ENCODE measurements around the gene GPR143.

GPR143 gene

DNA sequence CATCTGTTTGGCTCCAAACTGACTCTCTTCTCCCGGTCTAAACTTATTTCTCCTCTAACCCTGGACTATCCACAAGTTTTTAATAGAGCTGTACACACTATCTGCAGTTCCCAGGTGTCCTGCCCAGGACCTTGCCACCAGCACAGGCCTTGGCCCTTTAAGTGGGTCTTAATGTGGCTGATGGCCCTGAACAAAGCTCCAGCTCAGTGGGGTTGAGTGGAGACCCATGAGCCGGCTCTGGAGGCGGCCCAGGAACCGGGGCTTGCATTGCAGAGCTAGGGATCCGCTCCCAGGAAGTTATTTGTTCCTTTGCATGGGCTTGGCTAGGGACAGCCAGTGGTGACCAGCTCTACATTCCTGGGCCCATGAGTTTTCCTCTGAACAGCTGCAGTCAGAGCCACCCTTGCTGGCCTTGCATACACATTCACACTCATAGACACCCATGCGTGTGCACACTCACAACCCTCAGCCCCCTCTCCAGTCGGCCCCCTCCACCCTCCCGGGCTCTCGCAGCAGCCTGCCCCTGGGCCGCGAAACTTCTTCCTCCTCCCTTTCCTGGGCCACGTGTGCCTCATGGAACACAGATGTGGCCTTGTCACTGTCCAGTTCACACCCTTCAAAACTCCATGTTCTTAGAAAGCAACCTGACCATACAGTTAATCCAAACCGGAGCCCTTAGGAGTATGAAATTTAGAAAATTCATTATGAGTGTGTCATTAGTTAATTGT lies 58.2 kb downstream of the GPR143 start:
- DNase-seq, result no peak

- DNase-seq, result no peak
Measured at GRCh38 chrX:9706421-9706820, 59.2 kb downstream of the GPR143 start.

DNA sequence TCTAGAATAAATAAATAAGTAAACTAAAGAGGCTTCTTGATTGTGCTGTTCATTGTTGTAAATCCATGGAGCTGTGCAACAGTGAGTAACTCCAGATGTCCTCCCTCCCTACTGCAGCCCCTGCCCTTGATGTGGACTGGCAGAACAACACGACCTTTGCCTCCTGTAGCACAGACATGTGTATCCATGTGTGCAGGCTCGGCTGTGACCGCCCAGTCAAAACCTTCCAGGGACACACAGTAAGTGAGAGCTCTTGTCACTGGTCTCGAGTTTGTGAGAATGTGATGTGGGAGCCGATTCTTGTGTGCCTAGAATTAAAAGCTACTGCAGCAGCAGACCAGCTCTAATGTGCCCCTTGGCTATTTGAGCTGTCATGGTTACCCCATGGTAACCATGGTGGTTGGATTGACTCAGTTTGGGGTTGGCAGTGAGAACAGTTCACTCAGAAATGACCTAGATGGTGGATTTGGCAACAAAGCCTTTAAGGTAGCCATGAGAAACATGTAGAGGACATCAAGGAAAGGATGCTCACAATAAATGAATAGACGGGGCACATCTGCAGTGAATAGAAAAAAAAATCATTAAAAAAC lies 60.7 kb downstream of the GPR143 start:
- no peak for DNase-seq

GRCh38 chrX:9703406-9703805 lies 62.2 kb downstream of the GPR143 start:
- no peak for DNase-seq

- DNase-seq, result no peak
Measured at GRCh38 chrX:9701790-9702189, 63.9 kb downstream of the GPR143 start.

GRCh38 chrX:9700555-9700954 lies 65.1 kb downstream of the GPR143 start:
- no peak for DNase-seq

- no peak for DNase-seq
Measured at GRCh38 chrX:9698576-9698975, 67.1 kb downstream of the GPR143 start.

GRCh38 chrX:9693307-9694001 lies 72.2 kb downstream of the GPR143 start:
- DNase-seq, result no peak

- no peak for DNase-seq
Measured at GRCh38 chrX:9690046-9690445, 75.6 kb downstream of the GPR143 start.

DNA sequence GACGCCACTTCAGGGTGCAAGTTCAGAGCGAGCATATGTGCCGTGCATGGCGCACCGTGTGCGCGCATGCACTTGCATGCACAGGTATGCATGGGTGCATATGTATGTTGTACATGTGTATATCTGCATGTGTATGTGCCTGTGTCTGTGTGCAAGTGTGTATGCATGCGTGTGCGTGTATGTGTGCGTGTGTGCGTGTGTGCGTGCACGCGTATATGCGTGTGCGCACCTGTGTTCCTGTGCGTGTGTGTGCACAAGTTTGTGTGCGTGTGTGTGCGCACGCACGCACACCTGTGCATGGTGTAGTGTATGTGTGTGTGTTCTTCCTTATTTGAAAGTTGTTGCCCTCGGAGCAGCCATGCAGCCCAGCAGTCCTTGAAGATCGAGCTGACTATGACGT lies 76.8 kb downstream of the GPR143 start:
- DNase-seq, result no peak

GRCh38 chrX:9687899-9688298 lies 77.7 kb downstream of the GPR143 start:
- no peak for DNase-seq

GRCh38 chrX:9683350-9683749 lies 82.3 kb downstream of the GPR143 start:
- no peak for DNase-seq

DNA sequence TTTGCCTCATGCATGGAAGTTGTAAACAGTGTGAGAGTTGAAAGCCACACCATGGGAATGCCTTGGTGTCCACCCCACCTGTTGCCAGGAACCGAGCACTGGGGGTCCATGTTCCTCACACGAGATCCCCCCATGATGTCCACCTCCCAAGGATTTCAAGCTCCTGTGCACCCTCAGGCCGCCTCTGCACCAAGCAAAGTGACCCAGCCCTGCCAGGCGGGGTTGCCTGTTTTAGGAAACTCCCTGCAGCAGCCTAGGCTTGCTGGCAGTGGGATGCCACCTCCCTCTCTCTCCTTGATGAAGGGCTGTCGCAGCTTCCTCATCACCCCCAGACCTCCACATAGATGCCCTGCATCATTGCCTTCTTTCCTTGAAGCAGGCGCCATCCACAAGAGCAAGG lies 82.8 kb downstream of the GPR143 start:
- DNase-seq, result no peak

DNA sequence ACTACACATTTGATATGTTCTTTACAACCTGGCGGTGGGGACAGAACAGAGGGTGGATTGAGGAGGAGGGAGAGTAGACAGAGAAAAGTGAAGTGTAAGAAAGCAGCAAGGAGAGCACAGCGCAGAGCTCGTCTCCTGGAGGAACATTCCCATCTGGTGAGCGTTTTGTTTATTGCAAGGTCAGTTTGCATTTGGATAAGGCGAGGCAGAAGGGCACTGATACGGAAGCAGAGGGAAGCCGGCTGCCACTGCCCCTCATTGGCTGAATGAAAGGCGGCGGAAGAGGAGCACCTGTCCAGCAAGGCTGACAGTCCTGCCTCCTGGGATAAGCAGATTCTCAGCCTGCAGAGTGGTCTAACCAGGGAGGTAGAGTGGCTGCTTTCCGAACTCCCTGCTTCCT lies 83.2 kb downstream of the GPR143 start:
- no peak for DNase-seq

DNA sequence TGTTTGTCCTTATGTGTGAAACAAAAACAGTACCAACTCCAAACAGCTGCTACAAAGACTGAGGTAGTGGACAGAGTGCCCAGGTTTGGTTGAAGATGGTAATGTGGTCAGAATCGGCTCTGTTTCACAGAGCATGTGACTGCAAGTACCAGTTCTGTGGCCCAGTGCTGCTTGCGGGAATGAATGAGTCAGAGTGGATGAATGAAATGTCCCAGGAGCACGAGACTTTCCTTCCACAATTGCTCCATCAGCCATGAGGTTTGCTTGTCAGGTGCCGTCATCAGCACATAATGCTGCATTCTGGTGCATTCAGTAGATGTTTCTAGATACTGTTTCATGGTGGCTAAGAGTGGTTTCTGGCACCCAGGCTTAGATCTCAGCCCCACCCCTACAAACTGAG lies 84.2 kb downstream of the GPR143 start:
- no peak for DNase-seq

GRCh38 chrX:9681011-9681410 lies 84.6 kb downstream of the GPR143 start:
- no peak for DNase-seq

- DNase-seq, result no peak
Measured at GRCh38 chrX:9678215-9678965, 87.3 kb downstream of the GPR143 start.

GRCh38 chrX:9677098-9677739 lies 88.4 kb downstream of the GPR143 start:
- DNase-seq, result no peak

DNA sequence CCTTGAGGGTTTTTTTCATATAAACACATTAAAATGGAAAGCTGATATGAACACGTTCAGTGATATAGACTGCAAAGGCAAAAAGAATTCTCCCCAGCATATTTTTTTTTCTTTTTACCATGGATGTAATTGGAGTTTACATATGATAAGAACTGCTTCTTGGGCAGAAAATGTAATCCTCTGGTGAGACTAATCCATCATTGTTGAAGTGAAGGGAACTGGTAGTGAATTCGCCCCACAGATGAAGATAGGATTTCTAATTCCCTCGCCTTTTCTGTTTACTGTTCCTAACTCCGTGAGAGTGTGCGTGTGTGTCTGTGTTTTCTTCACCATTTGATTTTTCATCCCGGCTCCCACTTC lies 88.9 kb downstream of the GPR143 start:
- no peak for DNase-seq

DNA sequence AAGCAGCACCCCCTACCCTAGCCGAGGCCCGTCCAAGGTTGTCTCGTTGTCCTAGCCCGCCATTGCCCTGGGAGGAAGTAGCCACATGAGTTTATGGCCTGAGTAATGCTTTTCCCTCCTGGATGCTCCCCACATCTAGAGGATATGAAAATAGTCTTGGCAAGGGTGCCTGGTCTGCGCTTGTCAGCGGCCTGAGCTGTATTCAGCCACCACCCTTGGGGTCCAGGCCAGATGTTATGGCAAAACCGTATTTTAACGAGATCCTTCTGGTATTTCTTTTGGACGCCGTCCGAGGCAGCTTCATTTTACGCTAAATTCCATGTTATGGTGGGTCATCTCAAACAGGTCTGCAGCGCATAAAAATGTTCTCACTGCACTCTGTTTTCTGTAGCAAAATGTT lies 89.3 kb downstream of the GPR143 start:
- peak; percentile 26 for DNase-seq

All from fibroblast of skin of scalp (primary cell).